ENCODE measurements around the gene TBXAS1.

The TBXAS1 gene

DNA sequence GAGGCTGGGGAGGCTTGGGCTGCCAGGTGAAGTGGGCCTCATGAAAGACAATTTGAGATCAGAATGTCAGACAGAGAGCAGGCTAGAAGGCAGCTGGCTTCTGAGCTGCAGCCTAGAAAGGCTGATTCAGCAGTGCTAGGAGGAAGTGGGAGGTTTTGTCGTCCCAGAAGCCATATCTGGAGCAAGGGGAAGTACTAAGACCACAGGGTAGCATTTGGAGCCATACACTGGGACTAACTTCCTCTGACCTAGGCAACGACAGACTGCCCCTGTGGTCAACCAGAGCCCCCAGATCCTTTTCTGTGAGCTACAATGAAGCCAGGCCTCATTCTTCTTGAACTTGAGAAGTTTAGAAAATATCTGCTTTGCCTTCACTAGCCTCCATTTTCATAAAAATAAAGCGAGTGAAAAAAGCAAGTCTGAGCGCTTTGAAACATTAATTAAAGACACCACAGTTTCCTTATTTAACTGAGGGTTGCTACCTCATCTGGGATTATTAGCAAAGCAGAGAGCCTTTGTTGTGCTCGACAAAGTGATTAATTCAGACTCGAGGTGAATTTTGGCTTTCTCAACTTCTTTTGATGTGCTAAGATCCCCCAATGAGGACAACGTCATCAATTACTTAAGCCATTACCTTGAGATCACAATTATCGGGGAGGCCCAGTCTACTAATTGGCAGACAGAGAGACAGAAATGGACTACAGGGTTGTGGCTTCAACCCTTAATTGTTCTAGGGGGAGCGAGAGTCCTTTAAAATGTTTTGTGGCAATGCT lies 26.6 kb downstream of the TBXAS1 start:
- DNase-seq: no peak

DNA sequence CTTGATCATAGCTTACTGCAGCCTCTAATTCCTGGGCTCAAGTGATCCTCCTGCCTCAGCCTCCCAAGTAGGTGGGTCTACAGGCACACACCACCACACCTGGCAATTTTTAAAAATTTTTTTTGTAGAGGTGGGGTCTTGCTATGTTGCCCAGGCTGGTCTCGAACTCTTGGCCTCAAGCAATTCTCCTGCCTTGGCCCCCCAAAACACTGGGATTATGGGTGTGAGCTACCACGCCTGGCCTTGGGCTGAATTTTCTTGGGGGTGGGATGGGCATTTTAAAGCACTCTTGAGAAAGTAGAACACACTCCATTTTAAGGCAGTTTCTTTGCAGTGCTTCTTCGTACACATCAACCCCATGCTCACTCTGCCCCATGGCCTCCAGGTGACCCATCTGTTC lies 28.7 kb downstream of the TBXAS1 start:
- DNase-seq: no peak

GRCh38 chr7:139860090-139860775 lies 31.2 kb downstream of the TBXAS1 start:
- no peak for DNase-seq

GRCh38 chr7:139861803-139862202 lies 32.7 kb downstream of the TBXAS1 start:
- no peak for DNase-seq

- DNase-seq: no peak
Observed at GRCh38 chr7:139866047-139866837, 37.2 kb downstream of the TBXAS1 start.

DNA sequence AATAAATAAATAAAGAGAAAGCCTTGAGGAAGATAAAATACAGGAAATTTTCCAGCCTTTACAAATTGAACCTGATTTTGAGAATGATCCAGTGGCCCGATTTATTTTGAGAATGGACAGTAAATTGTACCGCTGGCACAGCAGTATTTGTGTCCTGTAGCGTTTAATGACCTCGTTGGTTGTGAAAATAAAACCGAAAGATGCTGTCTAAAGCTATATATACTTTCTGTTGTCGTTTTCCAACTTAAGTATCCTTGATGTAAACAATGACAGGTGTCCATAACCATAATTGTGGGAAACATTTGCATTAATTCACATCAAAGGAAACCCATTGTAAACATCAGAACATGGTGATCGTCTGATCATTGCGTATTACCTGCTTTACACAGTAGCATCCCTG lies 38.8 kb downstream of the TBXAS1 start:
- DNase-seq: no peak

- DNase-seq: no peak
Observed at GRCh38 chr7:139869886-139870285, 40.8 kb downstream of the TBXAS1 start.

DNA sequence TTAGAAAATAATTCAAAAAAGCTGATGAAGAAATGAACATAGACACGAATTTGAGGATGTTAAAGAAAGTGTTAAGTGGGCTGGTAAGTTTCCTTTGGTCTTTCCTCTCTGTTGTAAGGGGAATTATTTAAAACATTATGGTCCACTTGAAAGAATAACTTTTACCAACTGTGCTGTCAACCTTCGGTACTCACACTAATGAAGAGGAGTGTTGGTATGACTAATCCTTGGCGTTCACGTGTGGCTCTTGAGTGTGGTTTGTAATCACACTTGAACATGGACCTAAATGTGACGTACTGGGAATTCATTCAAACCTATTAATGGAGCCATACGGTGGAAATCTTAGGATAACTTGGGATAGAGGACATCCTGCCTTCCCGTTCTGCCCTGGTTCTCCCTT lies 41.3 kb downstream of the TBXAS1 start:
- no peak for DNase-seq

DNA sequence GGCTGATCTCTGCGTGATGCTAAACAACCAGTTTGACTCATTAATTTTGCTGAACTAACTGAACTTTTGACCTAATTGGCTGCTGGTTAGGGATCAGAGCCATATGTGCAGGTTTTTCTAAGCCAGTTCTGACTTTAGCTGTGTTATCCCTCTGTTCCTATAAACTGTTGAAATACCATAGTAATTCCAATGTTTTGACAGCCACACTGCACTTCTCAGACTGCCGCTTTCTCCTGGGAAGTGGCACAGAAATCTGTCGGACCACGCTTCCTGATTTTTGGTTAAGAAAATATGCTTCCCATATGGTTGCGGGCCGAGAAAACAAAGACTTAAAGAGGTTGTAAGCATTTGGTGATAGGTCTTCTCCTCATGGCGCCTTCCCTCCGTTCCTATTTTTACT lies 42.3 kb downstream of the TBXAS1 start:
- DNase-seq: no peak

DNA sequence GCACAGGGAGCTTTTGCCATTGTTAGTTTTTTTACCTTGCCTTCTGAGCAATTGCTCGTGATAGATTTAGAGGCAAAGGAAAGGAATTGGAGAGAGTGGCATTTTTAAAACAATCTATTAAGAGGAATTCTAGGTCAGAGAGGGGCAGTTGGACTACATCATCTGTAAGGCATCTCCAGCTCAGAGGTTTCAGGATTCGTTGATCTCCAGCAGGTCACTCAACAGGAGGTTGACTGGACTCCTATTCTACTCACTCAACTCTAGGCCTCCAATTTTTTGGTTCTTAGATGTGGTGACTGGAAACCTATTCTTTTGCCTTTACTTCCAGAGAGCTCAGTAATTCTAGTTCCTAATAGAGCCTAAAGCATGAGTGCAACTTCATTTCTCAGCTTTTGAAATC lies 42.8 kb downstream of the TBXAS1 start:
- DNase-seq: no peak

- DNase-seq: no peak
Observed at GRCh38 chr7:139873593-139874301, 44.7 kb downstream of the TBXAS1 start.

GRCh38 chr7:139874302-139874629 lies 45.2 kb downstream of the TBXAS1 start:
- no peak for DNase-seq

- DNase-seq: no peak
Observed at GRCh38 chr7:139875821-139876241, 46.8 kb downstream of the TBXAS1 start.

GRCh38 chr7:139876622-139877283 lies 47.7 kb downstream of the TBXAS1 start:
- DNase-seq: no peak

- no peak for DNase-seq
Observed at GRCh38 chr7:139883814-139884213, 54.8 kb downstream of the TBXAS1 start.

DNA sequence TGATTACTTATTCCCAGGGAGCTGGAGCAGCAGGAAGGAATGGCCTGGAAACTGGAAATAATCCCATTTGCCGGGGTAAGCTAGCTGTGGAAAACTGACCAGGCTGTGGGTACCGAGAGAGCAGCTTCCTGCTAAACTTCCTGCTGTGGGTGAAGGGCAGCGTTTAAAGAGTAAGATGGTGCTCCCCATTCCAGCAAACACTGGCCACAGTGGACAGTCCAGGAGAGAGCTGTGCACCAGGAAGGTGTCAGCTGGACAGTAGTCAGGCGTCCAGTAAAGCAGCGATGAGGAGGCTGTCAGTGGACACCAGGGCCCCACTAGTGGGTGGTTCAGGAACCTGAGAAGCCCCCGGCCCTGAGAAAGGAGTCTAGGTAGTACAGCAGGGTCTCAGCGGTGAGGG lies 55.4 kb downstream of the TBXAS1 start:
- DNase-seq: no peak

- no peak for DNase-seq
Observed at GRCh38 chr7:139885511-139885910, 56.4 kb downstream of the TBXAS1 start.

DNA sequence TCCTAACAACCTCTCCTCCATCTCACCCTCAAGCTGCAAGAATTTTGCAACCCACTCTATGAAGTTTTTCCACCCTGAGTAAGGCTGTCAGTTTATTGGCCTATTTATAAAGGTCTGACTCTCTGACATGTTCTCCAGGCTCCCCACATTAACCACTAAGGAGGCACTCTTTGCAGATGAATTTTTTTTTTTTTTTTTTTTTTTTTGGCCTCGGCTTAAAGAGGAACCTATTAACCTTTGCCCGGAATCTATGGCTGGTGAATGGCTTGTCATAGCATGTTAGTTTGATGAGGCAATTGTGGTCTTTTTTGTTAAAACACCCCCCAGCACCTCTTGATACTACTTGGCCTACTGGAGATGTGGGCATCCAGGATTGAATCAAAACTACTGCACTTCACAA lies 57.1 kb downstream of the TBXAS1 start:
- DNase-seq: no peak

DNA sequence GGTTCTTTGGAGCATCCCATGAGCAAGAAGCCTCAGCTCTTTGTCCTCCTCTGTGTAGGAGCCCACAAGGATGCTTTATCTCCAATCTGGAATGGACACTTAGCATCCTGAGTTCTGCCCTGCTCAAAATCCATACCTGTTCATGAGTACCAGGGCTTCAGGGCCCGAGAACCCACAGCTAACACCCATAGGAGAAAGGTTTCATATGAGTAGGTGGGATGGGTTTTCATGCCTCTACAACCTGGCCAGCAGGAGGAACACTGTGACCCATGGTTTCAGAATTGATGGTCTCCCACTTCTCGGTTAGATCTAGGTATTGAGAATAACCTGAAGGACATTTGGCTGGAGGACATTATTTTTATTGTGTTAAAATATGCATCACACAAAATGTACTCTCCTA lies 57.8 kb downstream of the TBXAS1 start:
- DNase-seq: no peak

DNA sequence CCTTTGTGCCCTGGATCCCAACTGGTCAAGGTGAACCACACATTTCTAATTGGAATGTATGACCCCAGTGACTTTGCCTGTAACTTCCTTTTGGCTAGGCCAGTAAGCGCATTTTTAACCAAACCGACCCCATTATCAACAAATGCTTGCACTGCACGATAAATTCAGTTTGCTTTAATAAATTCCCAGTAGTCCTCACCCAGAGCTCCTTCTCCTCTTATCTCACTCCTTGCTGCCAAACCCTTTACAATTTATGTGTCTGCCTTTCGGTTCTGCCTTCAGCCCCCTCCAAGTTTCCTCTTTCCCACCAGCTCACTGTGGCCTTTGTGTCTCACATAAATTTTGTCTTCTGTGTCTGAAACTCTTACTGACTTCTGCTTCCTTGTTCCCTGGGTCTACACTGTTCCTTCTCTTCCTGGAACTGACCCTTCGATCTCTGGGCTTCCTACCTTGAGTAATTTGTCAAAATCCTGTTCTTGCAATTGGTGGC lies 59.0 kb downstream of the TBXAS1 start:
- no peak for DNase-seq

GRCh38 chr7:139889186-139889871 lies 60.3 kb downstream of the TBXAS1 start:
- no peak for DNase-seq

GRCh38 chr7:139893461-139893860 lies 64.4 kb downstream of the TBXAS1 start:
- DNase-seq: no peak
